ENCODE measurements around the gene NCKAP5.

DNA sequence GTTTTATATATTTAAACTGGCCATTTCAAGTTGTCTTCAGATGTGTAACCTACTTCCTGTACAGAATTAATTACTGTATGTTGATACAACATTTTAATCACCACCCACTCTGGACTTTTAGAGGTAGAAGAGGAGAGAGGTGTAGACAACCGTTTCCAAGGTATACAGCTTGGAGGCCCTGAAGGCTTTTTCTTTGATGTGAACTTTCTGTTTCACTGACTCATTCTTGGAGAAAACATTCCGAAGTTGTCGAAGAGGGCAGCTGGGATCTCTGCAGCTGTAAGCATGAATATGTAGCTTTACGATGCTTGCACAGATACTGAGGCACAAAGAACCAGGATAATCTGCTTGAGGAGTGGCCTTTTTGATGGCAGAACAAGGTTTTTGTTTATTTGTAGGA, 137.0 kb downstream of the NCKAP5 start:
- no peak for TF ChIP-seq CTCF (IDR thresholded peaks at IDR 0.05; ENCODE audit: low read length)
- no peak for TF ChIP-seq EZH2 (IDR thresholded peaks at IDR 0.05; ENCODE audit: borderline replicate concordance, low read length)
